Inferior parietal cortex (tissue), 1 donor: ENCODE data around the gene KCNC2.

Source experiments
- DNase-seq: peaks from one replicate; pipeline ENCODE4 v3.0.0-alpha.2; 2016; ENCODE audit errors: extremely low spot score

Gene KCNC2

DNA sequence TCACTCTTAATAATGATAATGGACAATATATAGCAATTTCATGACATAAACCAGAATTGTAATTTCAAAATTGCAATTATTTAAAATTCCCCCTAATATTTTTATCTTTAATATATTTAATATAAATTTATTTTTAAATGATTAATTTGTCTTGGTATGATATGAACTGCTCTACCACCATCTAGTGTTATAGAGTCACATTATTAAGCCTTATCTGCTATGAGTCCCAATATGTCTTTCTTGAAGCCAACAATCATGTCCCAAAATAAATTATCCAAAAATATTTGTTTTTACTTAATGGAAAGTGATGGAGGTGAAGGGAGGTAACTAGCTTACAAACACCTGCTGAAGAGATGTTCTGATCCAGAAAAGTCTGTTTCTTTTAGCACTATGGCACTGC, 151.4 kb downstream of the KCNC2 start:
- DNase-seq: no peak

GRCh38 chr12:75048767-75049166, 160.9 kb downstream of the KCNC2 start:
- no peak for DNase-seq

DNA sequence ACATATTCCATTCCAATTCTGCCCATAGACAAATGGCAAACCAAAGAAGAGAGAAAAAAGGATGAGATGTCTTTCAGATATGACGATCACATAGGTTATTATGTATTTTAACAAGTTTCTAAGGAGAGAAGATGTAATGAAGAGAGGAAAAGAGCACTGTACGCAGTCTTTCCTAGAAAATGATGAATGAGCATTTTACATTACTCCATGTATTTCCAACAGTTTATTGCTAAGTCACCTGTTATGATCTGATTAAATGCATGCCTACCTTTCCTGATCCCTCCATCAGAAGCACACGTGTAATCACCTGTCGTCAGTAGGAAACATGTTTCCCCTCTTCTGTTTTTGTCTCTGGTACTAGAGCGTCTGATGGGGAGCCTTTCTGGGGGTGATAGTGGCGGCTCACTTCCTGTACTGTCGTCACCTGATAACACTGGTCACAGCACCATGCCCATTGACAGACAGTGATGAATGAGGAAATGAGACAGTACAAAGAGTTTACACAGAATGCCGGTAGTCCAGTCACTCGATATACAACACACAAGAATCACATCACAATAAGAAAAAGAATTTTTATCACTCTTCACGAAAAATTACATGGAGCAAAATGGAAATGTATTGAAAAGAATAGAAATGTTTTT, 161.6 kb downstream of the KCNC2 start:
- no peak for DNase-seq

GRCh38 chr12:75042125-75042524, 167.5 kb downstream of the KCNC2 start:
- no peak for DNase-seq

DNA sequence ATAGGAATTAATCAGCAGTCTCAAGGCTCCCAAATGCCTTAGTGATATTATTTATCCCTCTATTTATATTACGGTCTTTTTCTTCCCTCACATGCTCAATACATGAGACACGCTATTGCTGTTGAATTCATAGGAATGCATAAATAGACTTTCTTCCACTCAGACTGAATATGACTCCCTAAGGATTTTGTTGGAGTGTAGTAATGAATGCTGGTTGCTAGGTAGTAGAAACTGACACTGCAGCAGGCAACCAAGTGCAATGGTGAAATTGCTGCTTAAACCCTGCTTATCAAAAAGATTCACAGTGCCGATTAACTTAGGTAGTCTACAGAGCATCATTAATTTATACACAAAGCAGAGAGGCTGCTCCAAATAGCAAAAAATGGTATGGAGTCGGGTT, 168.2 kb downstream of the KCNC2 start:
- DNase-seq: no peak

DNA sequence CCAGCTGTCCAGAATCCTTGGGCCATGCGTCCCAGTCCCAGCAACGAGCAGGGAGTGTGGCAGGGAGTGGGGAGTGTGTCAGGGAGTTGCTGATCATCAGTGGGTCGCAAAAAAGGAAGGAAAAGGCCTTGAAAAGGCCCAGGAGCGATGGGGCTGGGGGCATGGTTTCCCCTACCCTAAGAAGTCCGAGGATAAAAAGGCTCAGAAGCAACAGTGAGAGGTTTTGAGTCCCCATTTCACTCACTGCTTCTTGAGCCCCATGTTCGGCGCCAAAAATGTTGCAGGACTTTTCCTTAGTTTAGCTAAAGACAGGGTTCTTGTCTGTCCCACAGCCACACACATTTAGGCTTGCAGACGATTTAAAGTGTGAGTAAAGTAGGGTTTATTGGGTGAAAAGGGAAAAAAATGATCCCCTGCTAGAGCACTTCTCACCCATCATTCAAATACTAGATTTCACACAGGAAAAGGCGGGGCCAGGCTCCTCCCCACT, 189.5 kb downstream of the KCNC2 start:
- no peak for DNase-seq

GRCh38 chr12:75011120-75011519, 198.5 kb downstream of the KCNC2 start:
- DNase-seq: no peak

GRCh38 chr12:75007133-75007532, 202.5 kb downstream of the KCNC2 start:
- no peak for DNase-seq

- no peak for DNase-seq
Observed at GRCh38 chr12:75000120-75000519, 209.5 kb downstream of the KCNC2 start.

GRCh38 chr12:74999474-74999873, 210.2 kb downstream of the KCNC2 start:
- DNase-seq: no peak
